ENCODE measurements around the gene ASB14.

The ASB14 gene

DNA sequence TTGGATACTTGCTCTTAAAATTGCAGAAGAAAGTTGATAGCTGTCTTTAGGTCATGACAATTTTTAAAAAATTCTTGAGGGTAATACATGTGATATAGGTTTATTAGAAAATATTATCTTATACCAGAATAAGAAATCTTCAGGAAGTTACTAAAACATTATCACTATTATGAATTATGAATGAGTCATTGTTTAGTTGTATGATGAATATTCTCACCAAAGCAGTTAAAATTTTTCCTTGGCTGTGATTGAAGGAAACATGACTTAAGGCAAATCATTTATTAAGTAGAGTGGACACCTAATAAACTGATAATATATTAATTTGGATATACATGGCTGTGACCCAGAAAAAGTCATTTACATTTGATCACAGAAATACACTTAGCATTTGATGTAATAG, 34.8 kb downstream of the ASB14 start:
- DNase-seq (ENCODE audit: low spot score) = no peak

GRCh38 chr3:57256844-57257243, 35.6 kb downstream of the ASB14 start:
- no peak for DNase-seq (ENCODE audit: low spot score)

GRCh38 chr3:57252404-57252803, 40.1 kb downstream of the ASB14 start:
- DNase-seq (ENCODE audit: low spot score) = no peak

DNA sequence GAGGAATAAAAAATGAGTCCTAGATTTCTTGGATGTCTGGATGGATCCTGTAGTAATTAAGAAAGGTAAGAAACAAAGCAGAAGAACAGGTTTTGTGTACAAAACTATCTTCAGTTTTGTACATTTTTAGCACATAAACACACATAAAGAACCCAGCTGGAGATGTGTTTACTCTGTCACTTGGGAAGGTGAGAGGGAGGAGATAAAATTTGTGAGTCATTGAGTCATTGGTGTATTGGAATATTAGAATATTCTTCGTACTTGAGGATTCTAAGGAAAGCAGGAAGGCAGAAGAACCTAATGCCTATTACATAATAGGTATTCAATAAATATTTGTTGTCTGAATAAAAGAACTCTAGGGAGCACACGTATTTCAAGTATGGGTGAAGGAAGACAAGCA, 47.5 kb downstream of the ASB14 start:
- no peak for DNase-seq (ENCODE audit: low spot score)

DNA sequence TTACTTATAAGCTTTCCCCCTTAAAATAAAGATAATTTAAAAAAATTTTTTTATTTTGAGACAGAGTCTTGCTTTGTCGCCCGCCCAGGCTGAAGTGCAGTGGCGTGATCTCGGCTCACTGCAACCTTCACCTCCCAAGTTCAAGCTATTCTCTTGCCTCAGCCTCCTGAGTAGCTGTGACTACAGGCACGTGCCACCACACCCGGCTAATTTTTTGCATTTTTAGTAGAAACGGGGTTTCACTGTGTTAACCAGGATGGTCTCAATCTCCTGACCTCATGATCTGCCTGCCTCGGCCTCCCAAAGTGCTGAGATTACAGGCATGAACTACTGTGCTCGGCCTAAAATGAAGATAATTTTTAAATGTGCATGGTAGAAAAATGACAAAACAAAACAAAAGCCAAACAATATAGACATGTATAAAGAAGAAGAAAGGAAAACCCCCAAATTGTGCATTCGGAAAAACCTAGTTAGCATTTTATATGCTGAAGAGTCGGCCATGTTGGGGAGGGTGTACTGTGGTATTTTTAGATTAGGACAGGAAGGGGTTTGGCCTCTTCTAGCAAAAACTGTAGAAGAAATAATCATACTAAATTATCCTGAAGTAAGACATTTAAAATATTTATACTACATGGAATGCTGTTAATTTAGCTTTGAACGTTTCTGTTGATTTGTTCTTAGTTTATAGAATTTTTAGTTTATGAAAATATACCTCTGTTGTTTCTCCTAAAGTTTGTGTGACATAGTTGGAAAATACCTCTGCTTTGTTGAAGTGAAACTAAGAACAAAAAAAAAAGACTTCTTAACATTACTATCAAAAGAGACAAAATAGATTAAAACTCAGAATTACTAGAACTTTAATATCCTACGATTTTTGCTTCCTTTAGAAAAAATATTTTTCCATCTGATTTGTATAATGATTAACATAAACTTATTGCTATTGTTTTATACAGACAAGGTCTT, 57.6 kb downstream of the ASB14 start:
- DNase-seq (ENCODE audit: low spot score) = no peak

- DNase-seq (ENCODE audit: low spot score) = no peak
These were observed 58.7 kb downstream of the ASB14 start for GRCh38 chr3:57233799-57234198.

- no peak for DNase-seq (ENCODE audit: low spot score)
These were observed 62.5 kb downstream of the ASB14 start for GRCh38 chr3:57230006-57230405.

GRCh38 chr3:57227930-57228751, 64.3 kb downstream of the ASB14 start:
- DNase-seq (ENCODE audit: low spot score) = peak; percentile 35

- DNase-seq (ENCODE audit: low spot score) = peak; percentile 99
These were observed 65.1 kb downstream of the ASB14 start, which contains the start of gene APPL1 for GRCh38 chr3:57227204-57227929. Gene APPL1, plus strand, starts transcription at chr3:57227729. Its CDS starts 155 bp downstream, at chr3:57227884.

DNA sequence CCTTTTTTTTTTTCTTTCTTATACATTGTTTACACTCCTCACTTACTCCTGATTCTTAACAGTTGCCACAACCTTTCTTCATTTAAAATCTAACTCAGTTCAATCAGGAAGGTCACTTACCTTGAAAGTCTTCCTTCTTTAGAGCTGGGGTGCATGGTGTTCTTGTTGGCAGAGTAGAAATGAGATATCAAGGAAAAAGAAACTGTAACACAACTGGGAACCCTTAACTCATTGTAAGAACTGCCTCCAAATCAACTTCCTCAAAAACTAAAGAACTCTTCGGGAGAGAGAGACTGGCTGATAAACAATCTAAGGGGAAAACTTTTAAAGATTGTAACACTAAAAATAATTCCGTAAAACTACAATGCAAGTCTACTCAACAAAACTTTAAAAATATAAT, 66.3 kb downstream of the ASB14 start:
- no peak for DNase-seq (ENCODE audit: low spot score)

DNA sequence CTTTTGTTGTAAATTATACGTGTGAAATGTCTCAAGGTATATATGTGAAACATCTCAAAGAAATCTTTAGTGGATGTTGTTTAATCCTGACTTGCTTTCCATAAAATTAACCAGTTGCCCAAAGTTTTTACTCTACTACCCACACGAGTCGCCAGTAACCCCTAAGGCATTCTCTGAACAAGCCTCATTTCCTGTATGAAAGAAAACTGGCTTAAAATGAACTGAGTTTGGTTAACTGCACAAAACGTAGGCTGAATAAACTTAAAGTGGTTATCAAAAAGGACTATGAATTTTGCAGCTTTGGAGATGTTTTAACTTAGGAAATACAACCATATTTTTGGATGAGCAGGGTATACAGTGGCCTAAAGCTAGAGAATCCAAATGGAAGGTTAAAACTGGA, 67.6 kb downstream of the ASB14 start:
- no peak for DNase-seq (ENCODE audit: low spot score)

DNA sequence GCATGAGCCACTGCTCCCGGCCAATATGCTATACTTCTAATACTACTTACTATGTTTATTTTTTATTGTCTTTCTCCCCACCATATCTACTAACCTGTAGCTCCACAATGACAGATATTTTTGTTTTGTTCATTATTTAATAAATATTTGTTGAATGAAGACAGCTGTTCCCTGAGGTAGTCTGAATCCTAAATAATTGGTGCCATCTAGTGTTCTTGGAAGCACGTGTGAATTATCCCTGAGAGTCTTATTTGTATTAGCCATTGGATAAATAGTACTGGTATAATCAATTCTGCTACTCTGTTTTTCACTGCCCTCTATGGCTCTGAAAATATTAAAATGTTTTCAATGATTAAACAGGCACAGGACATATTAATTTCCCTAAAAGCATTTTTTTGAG, 70.6 kb downstream of the ASB14 start:
- DNase-seq (ENCODE audit: low spot score) = peak; percentile 36
